IMR-90 (cell line): ENCODE measurements around the gene SPON1. TPM values are rescaled to one million over a fixed set of nuclear protein-coding genes. Genes with fewer than 3 reads are reported as not detected.

Experiments
- ATAC-seq: fragments of 200-7000 bp; cut with Tn5 transposase; 2 replicates; pipeline ENCODE4 v1.9.1; 2020; ENCODE audit warnings: low read depth, mild to moderate bottlenecking, moderate library complexity
- BruUV-seq: library from RNA; stranded (reverse); fragments of 400-500 nt; replicated peaks from 2 replicates; lab custom pipeline; 2021; lab: Mats Ljungman, UMichigan
- CTCF ChIA-PET: fragments of 300-600 bp; formaldehyde crosslinking; extraction: SDS; loops from one replicate; lab custom pipeline; 2021; ENCODE audit warnings: antibody characterized with exemption; lab: Yijun Ruan, JAX
- POLR2A ChIA-PET: fragments of 300-600 bp; sonication (Branson Sonifier 250); formaldehyde crosslinking; loops from one replicate; lab custom pipeline; 2022; ENCODE audit warnings: antibody characterized with exemption; ENCODE audit not compliant: unreplicated experiment; lab: Charles Lee
- DNase-seq: peaks from one replicate; pipeline ENCODE4 v3.0.0; 2013
- H2AFZ ChIP-seq: replicated peaks from 2 replicates; pipeline ENCODE3; 2013; ENCODE audit warnings: low read length, mild to moderate bottlenecking; ENCODE audit not compliant: poor library complexity
- H2AK5ac ChIP-seq: 2 replicates; pipeline ENCODE4 v1.6.1; 2013; ENCODE audit warnings: low read depth, low read length, inconsistent platforms
- H2AK9ac ChIP-seq: replicated peaks from 2 replicates; pipeline ENCODE3; 2013; ENCODE audit warnings: mild to moderate bottlenecking, low read depth, low read length, moderate library complexity; ENCODE audit not compliant: poor library complexity
- H2BK120ac ChIP-seq: 2 replicates; pipeline ENCODE4 v1.6.1; 2013; ENCODE audit warnings: low read depth, low read length, inconsistent platforms
- H2BK15ac ChIP-seq: 3 replicates; pipeline ENCODE4 v1.6.1; 2013; ENCODE audit warnings: low read depth, low read length, inconsistent platforms
- H2BK20ac ChIP-seq: 2 replicates; pipeline ENCODE4 v1.6.1; 2013; ENCODE audit warnings: low read depth, mild to moderate bottlenecking, inconsistent platforms, low read length, moderate library complexity
- H2BK5ac ChIP-seq: 2 replicates; pipeline ENCODE4 v1.6.1; 2013; ENCODE audit warnings: mild to moderate bottlenecking, low read depth, low read length, inconsistent platforms; ENCODE audit not compliant: poor library complexity, severe bottlenecking
- H3K14ac ChIP-seq: replicated peaks from 2 replicates; pipeline ENCODE4 v1.6.1; 2013; ENCODE audit warnings: low read depth, low read length, inconsistent platforms
- H3K18ac ChIP-seq: 2 replicates; pipeline ENCODE4 v1.6.1; 2013; ENCODE audit warnings: low read depth, low read length, control low read depth
- H3K23ac ChIP-seq: 2 replicates; pipeline ENCODE4 v1.6.1; 2013; ENCODE audit warnings: low read depth, low read length, inconsistent platforms
- H3K27ac ChIP-seq: 2 replicates; pipeline ENCODE4 v1.5.1; 2013; ENCODE audit warnings: mild to moderate bottlenecking, control low read depth, low read length; ENCODE audit not compliant: insufficient read depth
- H3K27me3 ChIP-seq: 2 replicates; pipeline ENCODE4 v1.6.1; 2013; ENCODE audit warnings: low read length; ENCODE audit not compliant: control insufficient read depth, insufficient read depth
- H3K36me3 ChIP-seq: 2 replicates; pipeline ENCODE4 v1.6.1; 2013; ENCODE audit warnings: low read length, mixed read lengths; ENCODE audit not compliant: control insufficient read depth, insufficient read depth
- H3K4ac ChIP-seq: 2 replicates; pipeline ENCODE4 v1.6.1; 2013; ENCODE audit warnings: low read depth, low read length, inconsistent platforms
- H3K4me1 ChIP-seq: 2 replicates; pipeline ENCODE4 v1.6.1; 2013; ENCODE audit warnings: low read length, mixed read lengths; ENCODE audit not compliant: control insufficient read depth, insufficient read depth
- H3K4me2 ChIP-seq: 2 replicates; pipeline ENCODE4 v1.6.1; 2013; ENCODE audit warnings: low read depth, mild to moderate bottlenecking, control low read depth, low read length, moderate library complexity
- H3K4me3 ChIP-seq: 2 replicates; pipeline ENCODE4 v1.5.1; 2013; ENCODE audit warnings: low read depth, mild to moderate bottlenecking, control low read depth, low read length, moderate library complexity; ENCODE audit not compliant: insufficient read depth
- H3K56ac ChIP-seq: 2 replicates; pipeline ENCODE4 v1.6.1; 2013; ENCODE audit warnings: low read length, inconsistent platforms; ENCODE audit not compliant: insufficient read depth; ENCODE audit errors: extremely low read depth
- H3K79me1 ChIP-seq, 2 experiments: 2 replicates each; pipeline ENCODE4 v1.6.1; 2013; ENCODE audit warnings: low read length in 2 of 2, inconsistent platforms in 1 of 2, low read depth in 1 of 2
- H3K9ac ChIP-seq: 2 replicates; pipeline ENCODE4 v1.6.1; 2013; ENCODE audit warnings: low read depth, low read length, control low read depth
- H3K9me1 ChIP-seq: 2 replicates; pipeline ENCODE4 v1.6.1; 2013; ENCODE audit warnings: low read length, inconsistent platforms; ENCODE audit not compliant: insufficient read depth
- H3K9me3 ChIP-seq: 2 replicates; pipeline ENCODE4 v1.6.1; 2013; ENCODE audit warnings: low read length; ENCODE audit not compliant: control insufficient read depth, insufficient read depth
- H4K20me1 ChIP-seq: 2 replicates; pipeline ENCODE4 v1.6.1; 2013; ENCODE audit warnings: low read length, inconsistent platforms; ENCODE audit not compliant: insufficient read depth
- H4K5ac ChIP-seq: 2 replicates; pipeline ENCODE4 v1.6.1; 2013; ENCODE audit warnings: mild to moderate bottlenecking, low read depth, low read length, control low read depth
- H4K8ac ChIP-seq, 2 experiments: 2 replicates each; pipeline ENCODE4 v1.6.1; 2013; ENCODE audit warnings: low read depth in 2 of 2, low read length in 2 of 2, control low read depth in 1 of 2, inconsistent platforms in 1 of 2
- H4K91ac ChIP-seq: 2 replicates; pipeline ENCODE4 v1.6.1; 2013; ENCODE audit warnings: low read depth, low read length, inconsistent platforms; ENCODE audit not compliant: insufficient read depth
- CHD1 ChIP-seq: IDR thresholded peaks from 2 replicates; pipeline ENCODE4 v1.6.1; 2012; ENCODE audit warnings: low read depth, low read length, improper control_type of control experiment
- MAFK ChIP-seq: IDR thresholded peaks from 2 replicates; pipeline ENCODE4 v1.6.1; 2012; ENCODE audit warnings: low read depth, low read length, improper control_type of control experiment
- MAZ ChIP-seq: IDR thresholded peaks from 2 replicates; pipeline ENCODE4 v1.6.1; 2012; ENCODE audit warnings: low read depth, mild to moderate bottlenecking, low read length, improper control_type of control experiment, moderate library complexity, borderline replicate concordance
- MXI1 ChIP-seq: IDR thresholded peaks from 2 replicates; pipeline ENCODE4 v1.6.1; 2012; ENCODE audit warnings: low read depth, mild to moderate bottlenecking, low read length, moderate library complexity, borderline replicate concordance
- NFE2L2 ChIP-seq: fragments of 150-350 bp; IDR thresholded peaks from 2 replicates; pipeline ENCODE4 v1.6.1; 2016; ENCODE audit warnings: low read depth, mild to moderate bottlenecking, low read length
- POLR2A ChIP-seq: IDR thresholded peaks from 2 replicates; pipeline ENCODE4 v1.6.1; 2012; ENCODE audit warnings: mild to moderate bottlenecking, low read depth, low read length
- RAD21 ChIP-seq: IDR thresholded peaks from 2 replicates; pipeline ENCODE4 v1.6.1; 2012; ENCODE audit warnings: low read length, improper control_type of control experiment
- RCOR1 ChIP-seq: IDR thresholded peaks from 2 replicates; pipeline ENCODE4 v1.6.1; 2012; ENCODE audit warnings: mild to moderate bottlenecking, low read length, improper control_type of control experiment; ENCODE audit not compliant: insufficient replicate concordance
- RFX5 ChIP-seq: IDR thresholded peaks from 2 replicates; pipeline ENCODE4 v1.8.0; 2012; ENCODE audit warnings: low read depth, mild to moderate bottlenecking, low read length, moderate library complexity
- WGBS, 2 experiments: methylation state at CpG; one replicate each; pipeline versions ENCODE4 v1.1.5 to v1.1.7; 2013; ENCODE audit warnings: missing lambda C conversion rate in 2 of 2; ENCODE audit not compliant: insufficient read length in 1 of 2; ENCODE audit errors: extremely low coverage in 2 of 2; 5-methylcytosine and 5-hydroxymethylcytosine counted together
- dilution Hi-C: fragments of 300-500 bp; cut with HindIII; formaldehyde crosslinking; loops from one replicate; pipeline ENCODE4 v1.14.3; 2018; ENCODE audit warnings: low sequenced_read_pairs; ENCODE audit not compliant: unreplicated experiment
- in situ Hi-C: fragments of 300-500 bp; cut with MboI; formaldehyde crosslinking; loops from 3 replicates; pipeline ENCODE4 v1.14.3; 2019; ENCODE audit warnings: low sequenced_read_pairs, inconsistent platforms, mixed read lengths
- intact Hi-C: fragments of 100-400 bp; cut with micrococcal nuclease; formaldehyde crosslinking; loops from 2 replicates; pipeline ENCODE4 v1.10.0; 2022
- polyA plus RNA-seq, 3 experiments: library from polyadenylated mRNA; depleted of rRNA; stranded (reverse); fragments of >200 nt; gene quantifications; 2 replicates each; pipeline ENCODE4 v1.2.3, GENCODE V29; 2012; ENCODE audit warnings: low replicate concordance in 1 of 3
- total RNA-seq: library from RNA; depleted of rRNA; stranded (reverse); fragments of >200 nt; gene quantifications from 2 replicates; pipeline ENCODE4 v1.2.3, GENCODE V29; 2012
- TF ChIP-seq, protein P1 (sequence below): conservative IDR thresholded peaks from 2 replicates; pipeline ENCODE4 v1.5.1; 2012; ENCODE audit warnings: mild to moderate bottlenecking, low read depth, low read length, improper control_type of control experiment
- TF ChIP-seq, protein P2 (sequence below): fragments of 150-350 bp; IDR thresholded peaks from 2 replicates; pipeline ENCODE4 v1.6.1; 2017; ENCODE audit warnings: mild to moderate bottlenecking, antibody characterized with exemption, low read length, low read depth
- TF ChIP-seq, protein P3 (sequence below): fragments of 150-350 bp; IDR thresholded peaks from 2 replicates; pipeline ENCODE4 v1.6.1; 2016; ENCODE audit warnings: low read depth, mild to moderate bottlenecking, low read length, moderate library complexity, borderline replicate concordance

SPON1 gene
- total and polyA plus RNA-seq, 2 of the 4 experiments (the other 2 are of a cell fraction), result 0.62 to 0.72 TPM

DNA sequence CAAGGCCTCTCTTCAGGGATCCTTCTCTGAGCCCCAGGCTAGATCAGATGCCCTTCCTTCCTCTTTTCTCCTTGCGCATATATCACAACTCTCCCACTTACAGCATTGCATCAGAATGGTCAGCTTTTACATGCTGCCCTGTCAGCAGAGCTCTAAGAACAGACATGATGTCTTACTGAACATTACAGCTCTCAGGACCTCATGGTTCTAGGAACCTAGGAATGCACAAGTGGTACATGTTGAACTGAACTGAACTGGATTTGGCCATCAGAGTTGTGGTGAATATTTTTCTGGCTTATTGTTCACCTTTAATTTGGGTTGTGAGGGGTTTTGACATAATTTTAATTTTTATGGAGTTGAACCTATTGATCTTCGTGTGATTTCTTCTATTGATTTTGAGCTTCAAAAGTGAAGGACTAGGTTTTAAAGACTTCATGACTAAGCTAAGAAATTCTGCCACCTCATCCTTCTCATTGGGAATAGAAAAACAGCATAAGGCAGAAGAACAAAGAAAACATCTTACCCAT lies 37.7 kb upstream of the SPON1 start:
- in situ Hi-C loops (no loop called here), intact Hi-C loops (no loop called here), dilution Hi-C loops (no loop called here)
- Histone ChIP-seq H3K79me1 (no peaks in the 10 kb centered on the region), H4K20me1 (no peaks in the 10 kb centered on the region), H3K14ac (no peak overlapping the region), H2AFZ (no peak overlapping the region), H4K91ac (no peak overlapping the region), H4K5ac (no peak overlapping the region), H3K27me3 (peaks cover 7% of the 10 kb centered on the region), H3K18ac (no peak overlapping the region), H2AK5ac (no peak overlapping the region), H3K36me3 (no peaks in the 10 kb centered on the region), H3K56ac (no peak overlapping the region), H3K4me3 (no peak overlapping the region), H2BK20ac (no peak overlapping the region), H3K9me1 (no peaks in the 10 kb centered on the region), H3K4ac (no peak overlapping the region), H3K4me1 (no peaks in the 10 kb centered on the region), H3K4me2 (no peak overlapping the region), H2BK15ac (no peak overlapping the region), H3K27ac (no peak overlapping the region), H2AK9ac (no peak overlapping the region), H3K9ac (no peak overlapping the region), H2BK120ac (no peak overlapping the region), H3K9me3 (no peaks in the 10 kb centered on the region), H4K8ac (no peak overlapping the region), H3K23ac (no peak overlapping the region), H2BK5ac (no peak overlapping the region)
- ChIA-PET CTCF (no interaction called here), POLR2A (no interaction called here)
- ATAC-seq (no peak), DNase-seq (no peak)
- no TSS peak for BruUV-seq
- TF ChIP-seq, protein P1, sequence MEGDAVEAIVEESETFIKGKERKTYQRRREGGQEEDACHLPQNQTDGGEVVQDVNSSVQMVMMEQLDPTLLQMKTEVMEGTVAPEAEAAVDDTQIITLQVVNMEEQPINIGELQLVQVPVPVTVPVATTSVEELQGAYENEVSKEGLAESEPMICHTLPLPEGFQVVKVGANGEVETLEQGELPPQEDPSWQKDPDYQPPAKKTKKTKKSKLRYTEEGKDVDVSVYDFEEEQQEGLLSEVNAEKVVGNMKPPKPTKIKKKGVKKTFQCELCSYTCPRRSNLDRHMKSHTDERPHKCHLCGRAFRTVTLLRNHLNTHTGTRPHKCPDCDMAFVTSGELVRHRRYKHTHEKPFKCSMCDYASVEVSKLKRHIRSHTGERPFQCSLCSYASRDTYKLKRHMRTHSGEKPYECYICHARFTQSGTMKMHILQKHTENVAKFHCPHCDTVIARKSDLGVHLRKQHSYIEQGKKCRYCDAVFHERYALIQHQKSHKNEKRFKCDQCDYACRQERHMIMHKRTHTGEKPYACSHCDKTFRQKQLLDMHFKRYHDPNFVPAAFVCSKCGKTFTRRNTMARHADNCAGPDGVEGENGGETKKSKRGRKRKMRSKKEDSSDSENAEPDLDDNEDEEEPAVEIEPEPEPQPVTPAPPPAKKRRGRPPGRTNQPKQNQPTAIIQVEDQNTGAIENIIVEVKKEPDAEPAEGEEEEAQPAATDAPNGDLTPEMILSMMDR, result no peak
- TF ChIP-seq CHD1 (no peak), MXI1 (no peak), RFX5 (no peak), POLR2A (no peak), MAFK (no peak), RAD21 (no peak), MAZ (no peak), RCOR1 (no peak), NFE2L2 (no peak)
- TF ChIP-seq, protein P2, sequence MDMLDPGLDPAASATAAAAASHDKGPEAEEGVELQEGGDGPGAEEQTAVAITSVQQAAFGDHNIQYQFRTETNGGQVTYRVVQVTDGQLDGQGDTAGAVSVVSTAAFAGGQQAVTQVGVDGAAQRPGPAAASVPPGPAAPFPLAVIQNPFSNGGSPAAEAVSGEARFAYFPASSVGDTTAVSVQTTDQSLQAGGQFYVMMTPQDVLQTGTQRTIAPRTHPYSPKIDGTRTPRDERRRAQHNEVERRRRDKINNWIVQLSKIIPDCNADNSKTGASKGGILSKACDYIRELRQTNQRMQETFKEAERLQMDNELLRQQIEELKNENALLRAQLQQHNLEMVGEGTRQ, result no peak
- TF ChIP-seq, protein P3, sequence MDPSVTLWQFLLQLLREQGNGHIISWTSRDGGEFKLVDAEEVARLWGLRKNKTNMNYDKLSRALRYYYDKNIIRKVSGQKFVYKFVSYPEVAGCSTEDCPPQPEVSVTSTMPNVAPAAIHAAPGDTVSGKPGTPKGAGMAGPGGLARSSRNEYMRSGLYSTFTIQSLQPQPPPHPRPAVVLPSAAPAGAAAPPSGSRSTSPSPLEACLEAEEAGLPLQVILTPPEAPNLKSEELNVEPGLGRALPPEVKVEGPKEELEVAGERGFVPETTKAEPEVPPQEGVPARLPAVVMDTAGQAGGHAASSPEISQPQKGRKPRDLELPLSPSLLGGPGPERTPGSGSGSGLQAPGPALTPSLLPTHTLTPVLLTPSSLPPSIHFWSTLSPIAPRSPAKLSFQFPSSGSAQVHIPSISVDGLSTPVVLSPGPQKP, result no peak
- 83% methylated on average over 1 of the region's 2 CpGs; no CpG with 5 or more reads in 1 of the 2 experiments for WGBS, 2 experiments
